GM23338 (cell line): ENCODE data around the gene SORBS2. TPM values are rescaled to one million over a fixed set of nuclear protein-coding genes. Genes with fewer than 3 reads are reported as not detected.

Experiments used
- ATAC-seq: fragments of 200-7000 bp; cut with Tn5 transposase; 3 replicates; pipeline ENCODE4 v1.9.1; 2020
- DNase-seq: peaks from one replicate; pipeline ENCODE4 v3.0.0-alpha.2; 2015; ENCODE audit warnings: low spot score
- H2AFZ ChIP-seq: fragments of 200-600 bp; sonication (generic); 2 replicates; pipeline ENCODE4 v1.8.0; 2016; ENCODE audit warnings: antibody characterized with exemption, mild to moderate bottlenecking, moderate library complexity
- H3F3A ChIP-seq: fragments of 200-600 bp; sonication (generic); replicated peaks from 2 replicates; pipeline ENCODE4 v1.8.0; 2017; ENCODE audit warnings: antibody characterized with exemption, mixed run types, low read depth
- H3K27ac ChIP-seq: fragments of 200-600 bp; sonication (generic); 2 replicates; pipeline ENCODE4 v1.6.1; 2016; ENCODE audit warnings: low read depth
- H3K27me3 ChIP-seq: fragments of 200-600 bp; sonication (generic); 2 replicates; pipeline ENCODE4 v1.8.0; 2016; ENCODE audit warnings: mild to moderate bottlenecking, mixed run types, moderate library complexity; ENCODE audit not compliant: insufficient read depth
- H3K36me3 ChIP-seq: fragments of 200-600 bp; sonication (generic); 2 replicates; pipeline ENCODE4 v1.8.0; 2016; ENCODE audit warnings: mild to moderate bottlenecking; ENCODE audit not compliant: insufficient read depth
- H3K4me1 ChIP-seq: fragments of 200-600 bp; sonication (generic); 2 replicates; pipeline ENCODE4 v1.8.0; 2016; ENCODE audit warnings: mild to moderate bottlenecking, moderate library complexity; ENCODE audit not compliant: insufficient read depth
- H3K4me2 ChIP-seq: fragments of 200-600 bp; sonication (generic); 2 replicates; pipeline ENCODE4 v1.7.1; 2017; ENCODE audit warnings: mixed run types
- H3K4me3 ChIP-seq: fragments of 200-600 bp; sonication (generic); 2 replicates; pipeline ENCODE4 v1.6.1; 2016; ENCODE audit warnings: mixed run types
- H3K79me2 ChIP-seq: fragments of 200-600 bp; sonication (generic); replicated peaks from 2 replicates; pipeline ENCODE4 v1.8.0; 2017; ENCODE audit warnings: mild to moderate bottlenecking; ENCODE audit not compliant: insufficient read depth
- H3K9me2 ChIP-seq: fragments of 200-600 bp; sonication (generic); 2 replicates; pipeline ENCODE4 v1.8.0; 2017; ENCODE audit not compliant: insufficient read depth
- H4K20me1 ChIP-seq: fragments of 200-600 bp; sonication (generic); replicated peaks from 2 replicates; pipeline ENCODE4 v1.8.0; 2017; ENCODE audit warnings: mild to moderate bottlenecking; ENCODE audit not compliant: insufficient read depth
- H3K27ac Mint-ChIP-seq: 2 replicates; pipeline ENCODE4 v1.8.0; 2020; ENCODE audit warnings: inconsistent platforms, mild to moderate bottlenecking, moderate library complexity, mixed read lengths
- H3K27me3 Mint-ChIP-seq: 3 replicates; pipeline ENCODE4 v1.8.0; 2022; ENCODE audit warnings: low read depth, mild to moderate bottlenecking, moderate library complexity, mixed read lengths, inconsistent platforms; ENCODE audit not compliant: insufficient read depth, poor library complexity
- H3K36me3 Mint-ChIP-seq: 3 replicates; pipeline ENCODE4 v1.8.0; 2021; ENCODE audit warnings: low read depth, mild to moderate bottlenecking, inconsistent platforms, moderate library complexity, mixed read lengths
- H3K4me1 Mint-ChIP-seq: 3 replicates; pipeline ENCODE4 v1.8.0; 2020; ENCODE audit warnings: mild to moderate bottlenecking, inconsistent platforms, mixed read lengths
- H3K4me3 Mint-ChIP-seq: 3 replicates; pipeline ENCODE4 v1.8.0; 2021; ENCODE audit warnings: moderate library complexity, mild to moderate bottlenecking, inconsistent platforms, mixed read lengths
- H3K9me3 Mint-ChIP-seq: 3 replicates; pipeline ENCODE4 v1.8.0; 2020; ENCODE audit warnings: moderate library complexity, mild to moderate bottlenecking, inconsistent platforms, mixed read lengths
- CREB1 ChIP-seq: fragments of 250-450 bp; sonication (Bioruptor Pico); IDR thresholded peaks from 2 replicates; pipeline ENCODE4 v1.5.0; 2020; ENCODE audit warnings: low read depth, mild to moderate bottlenecking, moderate library complexity
- EZH2phosphoT487 ChIP-seq: fragments of 200-600 bp; sonication (generic); IDR thresholded peaks from one replicate; pipeline ENCODE4 v1.8.1; 2018; ENCODE audit warnings: antibody characterized with exemption; ENCODE audit not compliant: unreplicated experiment
- NANOG ChIP-seq: IDR thresholded peaks from 2 replicates; pipeline ENCODE4 v1.6.1; 2016; ENCODE audit warnings: antibody characterized with exemption, borderline replicate concordance
- REST ChIP-seq: IDR thresholded peaks from one replicate; pipeline ENCODE4 v1.6.1; 2018; ENCODE audit warnings: antibody characterized with exemption; ENCODE audit not compliant: unreplicated experiment
- STAT1 ChIP-seq: IDR thresholded peaks from one replicate; pipeline ENCODE4 v1.6.1; 2016; ENCODE audit warnings: antibody characterized with exemption; ENCODE audit not compliant: unreplicated experiment
- ZNF331 ChIP-seq: fragments of 250-450 bp; sonication (Bioruptor Pico); IDR thresholded peaks from 2 replicates; pipeline ENCODE4 v1.5.0; 2020; ENCODE audit warnings: low read depth, mild to moderate bottlenecking, moderate library complexity
- polyA plus RNA-seq: library from polyadenylated mRNA; unstranded; fragments of >200 nt; fragmentation: Nextera tagmentation; extraction: Ambion mirVana; gene quantifications from 2 replicates; pipeline ENCODE4 v1.2.1, GENCODE V29; 2016
- total RNA-seq: library from RNA; depleted of rRNA; stranded (reverse); fragments of >200 nt; shearing (Covaris generic); gene quantifications from 2 replicates; pipeline ENCODE4 v1.2.3, GENCODE V29; 2014
- TF ChIP-seq, protein P1 (sequence below): fragments of 250-450 bp; sonication (Bioruptor Pico); IDR thresholded peaks from 2 replicates; pipeline ENCODE4 v1.5.0; 2020; ENCODE audit warnings: mild to moderate bottlenecking, moderate library complexity

SORBS2 gene
- total and polyA plus RNA-seq, 2 experiments from 2014 or later, result 17.8 to 27.6 TPM

GRCh38 chr4:185638093-185638492, 173.9 kb downstream of the SORBS2 start:
- Mint-ChIP-seq H3K27me3 (no peaks in the 10 kb centered on the region), H3K27ac (no peak overlapping the region), H3K4me3 (no peak overlapping the region), H3K4me1 (peaks cover 22% of the 10 kb centered on the region), H3K9me3 (peaks cover 6% of the 10 kb centered on the region; the same call in 2 of the 3 replicates), H3K36me3 (peaks cover 8% of the 10 kb centered on the region)
- Histone ChIP-seq H3K4me1 (peaks cover 26% of the 10 kb centered on the region), H3K9me2 (peaks cover 2% of the 10 kb centered on the region; the same call in 1 of the 2 replicates), H3F3A (no peaks in the 10 kb centered on the region), H3K27me3 (no peaks in the 10 kb centered on the region), H4K20me1 (no peaks in the 10 kb centered on the region), H3K4me2 (peak overlapping the region; percentile 74), H2AFZ (no peak overlapping the region), H3K4me3 (peak overlapping the region; percentile 61), H3K27ac (no peak overlapping the region), H3K36me3 (no peaks in the 10 kb centered on the region), H3K79me2 (no peaks in the 10 kb centered on the region)
- DNase-seq (no peak), ATAC-seq (no peak)
- TF ChIP-seq ZNF331, result no peak
- no peak for TF ChIP-seq STAT1
- no peak for TF ChIP-seq CREB1 (CRISPR knock-in tag)
- no peak for TF ChIP-seq NANOG
- TF ChIP-seq EZH2phosphoT487, result no peak
- no peak for TF ChIP-seq REST
- TF ChIP-seq, protein P1, sequence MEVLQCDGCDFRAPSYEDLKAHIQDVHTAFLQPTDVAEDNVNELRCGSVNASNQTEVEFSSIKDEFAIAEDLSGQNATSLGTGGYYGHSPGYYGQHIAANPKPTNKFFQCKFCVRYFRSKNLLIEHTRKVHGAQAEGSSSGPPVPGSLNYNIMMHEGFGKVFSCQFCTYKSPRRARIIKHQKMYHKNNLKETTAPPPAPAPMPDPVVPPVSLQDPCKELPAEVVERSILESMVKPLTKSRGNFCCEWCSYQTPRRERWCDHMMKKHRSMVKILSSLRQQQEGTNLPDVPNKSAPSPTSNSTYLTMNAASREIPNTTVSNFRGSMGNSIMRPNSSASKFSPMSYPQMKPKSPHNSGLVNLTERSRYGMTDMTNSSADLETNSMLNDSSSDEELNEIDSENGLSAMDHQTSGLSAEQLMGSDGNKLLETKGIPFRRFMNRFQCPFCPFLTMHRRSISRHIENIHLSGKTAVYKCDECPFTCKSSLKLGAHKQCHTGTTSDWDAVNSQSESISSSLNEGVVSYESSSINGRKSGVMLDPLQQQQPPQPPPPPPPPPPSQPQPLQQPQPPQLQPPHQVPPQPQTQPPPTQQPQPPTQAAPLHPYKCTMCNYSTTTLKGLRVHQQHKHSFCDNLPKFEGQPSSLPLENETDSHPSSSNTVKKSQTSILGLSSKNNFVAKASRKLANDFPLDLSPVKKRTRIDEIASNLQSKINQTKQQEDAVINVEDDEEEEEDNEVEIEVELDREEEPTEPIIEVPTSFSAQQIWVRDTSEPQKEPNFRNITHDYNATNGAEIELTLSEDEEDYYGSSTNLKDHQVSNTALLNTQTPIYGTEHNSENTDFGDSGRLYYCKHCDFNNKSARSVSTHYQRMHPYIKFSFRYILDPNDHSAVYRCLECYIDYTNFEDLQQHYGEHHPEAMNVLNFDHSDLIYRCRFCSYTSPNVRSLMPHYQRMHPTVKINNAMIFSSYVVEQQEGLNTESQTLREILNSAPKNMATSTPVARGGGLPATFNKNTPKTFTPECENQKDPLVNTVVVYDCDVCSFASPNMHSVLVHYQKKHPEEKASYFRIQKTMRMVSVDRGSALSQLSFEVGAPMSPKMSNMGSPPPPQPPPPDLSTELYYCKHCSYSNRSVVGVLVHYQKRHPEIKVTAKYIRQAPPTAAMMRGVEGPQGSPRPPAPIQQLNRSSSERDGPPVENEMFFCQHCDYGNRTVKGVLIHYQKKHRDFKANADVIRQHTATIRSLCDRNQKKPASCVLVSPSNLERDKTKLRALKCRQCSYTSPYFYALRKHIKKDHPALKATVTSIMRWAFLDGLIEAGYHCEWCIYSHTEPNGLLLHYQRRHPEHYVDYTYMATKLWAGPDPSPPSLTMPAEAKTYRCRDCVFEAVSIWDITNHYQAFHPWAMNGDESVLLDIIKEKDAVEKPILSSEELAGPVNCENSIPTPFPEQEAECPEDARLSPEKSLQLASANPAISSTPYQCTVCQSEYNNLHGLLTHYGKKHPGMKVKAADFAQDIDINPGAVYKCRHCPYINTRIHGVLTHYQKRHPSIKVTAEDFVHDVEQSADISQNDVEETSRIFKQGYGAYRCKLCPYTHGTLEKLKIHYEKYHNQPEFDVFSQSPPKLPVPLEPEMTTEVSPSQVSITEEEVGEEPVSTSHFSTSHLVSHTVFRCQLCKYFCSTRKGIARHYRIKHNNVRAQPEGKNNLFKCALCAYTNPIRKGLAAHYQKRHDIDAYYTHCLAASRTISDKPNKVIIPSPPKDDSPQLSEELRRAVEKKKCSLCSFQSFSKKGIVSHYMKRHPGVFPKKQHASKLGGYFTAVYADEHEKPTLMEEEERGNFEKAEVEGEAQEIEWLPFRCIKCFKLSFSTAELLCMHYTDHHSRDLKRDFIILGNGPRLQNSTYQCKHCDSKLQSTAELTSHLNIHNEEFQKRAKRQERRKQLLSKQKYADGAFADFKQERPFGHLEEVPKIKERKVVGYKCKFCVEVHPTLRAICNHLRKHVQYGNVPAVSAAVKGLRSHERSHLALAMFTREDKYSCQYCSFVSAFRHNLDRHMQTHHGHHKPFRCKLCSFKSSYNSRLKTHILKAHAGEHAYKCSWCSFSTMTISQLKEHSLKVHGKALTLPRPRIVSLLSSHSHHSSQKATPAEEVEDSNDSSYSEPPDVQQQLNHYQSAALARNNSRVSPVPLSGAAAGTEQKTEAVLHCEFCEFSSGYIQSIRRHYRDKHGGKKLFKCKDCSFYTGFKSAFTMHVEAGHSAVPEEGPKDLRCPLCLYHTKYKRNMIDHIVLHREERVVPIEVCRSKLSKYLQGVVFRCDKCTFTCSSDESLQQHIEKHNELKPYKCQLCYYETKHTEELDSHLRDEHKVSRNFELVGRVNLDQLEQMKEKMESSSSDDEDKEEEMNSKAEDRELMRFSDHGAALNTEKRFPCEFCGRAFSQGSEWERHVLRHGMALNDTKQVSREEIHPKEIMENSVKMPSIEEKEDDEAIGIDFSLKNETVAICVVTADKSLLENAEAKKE (CRISPR knock-in tag), result no peak
